Activated T-cell treated with anti-CD3 and anti-CD28 coated beads, Interleukin-2, amount 50 U/mL, for 24 hours (primary cell): ENCODE data around the gene SDC1.

Experiments
- DNase-seq: peaks from one replicate; pipeline ENCODE4 v3.0.0-alpha.2; 2020
- H3K27ac Mint-ChIP-seq: 2 replicates; pipeline ENCODE4 v1.8.0; 2020; ENCODE audit warnings: mild to moderate bottlenecking, mixed read lengths
- H3K27me3 Mint-ChIP-seq: 2 replicates; pipeline ENCODE4 v1.8.0; 2020; ENCODE audit warnings: mixed read lengths
- H3K36me3 Mint-ChIP-seq: 2 replicates; pipeline ENCODE4 v1.8.0; 2020; ENCODE audit warnings: low read depth, mixed read lengths
- H3K4me1 Mint-ChIP-seq: 2 replicates; pipeline ENCODE4 v1.8.0; 2020; ENCODE audit warnings: low read depth, mixed read lengths
- H3K4me3 Mint-ChIP-seq: 2 replicates; pipeline ENCODE4 v1.8.0; 2020; ENCODE audit warnings: mild to moderate bottlenecking, moderate library complexity, mixed read lengths
- H3K9me3 Mint-ChIP-seq: 2 replicates; pipeline ENCODE4 v1.8.0; 2020; ENCODE audit warnings: mixed read lengths

SDC1 gene

DNA sequence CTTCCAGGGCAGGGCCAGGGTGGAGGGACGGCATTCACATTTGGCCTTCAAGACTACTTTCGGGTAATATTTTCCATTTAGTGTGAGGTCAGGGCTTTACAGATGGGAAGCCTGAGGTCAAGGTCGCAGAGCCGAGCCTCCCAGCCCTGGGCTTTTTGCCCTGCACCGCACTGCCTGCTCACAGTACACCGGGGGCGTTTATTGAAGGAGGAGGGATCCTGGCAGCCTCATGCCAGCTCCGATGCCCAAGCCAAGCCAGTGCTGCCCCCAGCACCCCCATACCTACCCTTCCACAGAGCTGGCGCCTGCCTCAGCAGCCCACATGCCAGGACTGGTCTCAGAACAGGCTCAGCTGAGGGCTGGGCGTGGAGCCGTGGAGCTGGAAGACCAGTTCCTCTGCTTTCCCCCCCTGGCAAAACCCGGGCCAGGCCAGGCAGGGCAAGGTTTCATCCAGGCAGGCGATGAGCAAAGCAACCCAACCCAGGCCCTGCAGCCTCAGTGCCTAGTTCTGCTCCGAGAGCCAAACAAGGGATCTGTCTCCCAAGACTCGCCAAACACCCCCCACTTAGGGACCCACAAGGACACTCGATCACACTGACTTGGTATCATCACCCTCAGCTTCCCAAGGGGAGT lies 11.9 kb downstream of the SDC1 start:
- no peak for DNase-seq
- H3K27ac Mint-ChIP-seq = no peak overlapping the region
- no peaks in the 10 kb centered on the region for H3K4me1 Mint-ChIP-seq
- no peaks in the 10 kb centered on the region for H3K36me3 Mint-ChIP-seq
- no peak overlapping the region for H3K4me3 Mint-ChIP-seq
- peaks cover 3% of the 10 kb centered on the region for H3K27me3 Mint-ChIP-seq
- H3K9me3 Mint-ChIP-seq = no peaks in the 10 kb centered on the region

DNA sequence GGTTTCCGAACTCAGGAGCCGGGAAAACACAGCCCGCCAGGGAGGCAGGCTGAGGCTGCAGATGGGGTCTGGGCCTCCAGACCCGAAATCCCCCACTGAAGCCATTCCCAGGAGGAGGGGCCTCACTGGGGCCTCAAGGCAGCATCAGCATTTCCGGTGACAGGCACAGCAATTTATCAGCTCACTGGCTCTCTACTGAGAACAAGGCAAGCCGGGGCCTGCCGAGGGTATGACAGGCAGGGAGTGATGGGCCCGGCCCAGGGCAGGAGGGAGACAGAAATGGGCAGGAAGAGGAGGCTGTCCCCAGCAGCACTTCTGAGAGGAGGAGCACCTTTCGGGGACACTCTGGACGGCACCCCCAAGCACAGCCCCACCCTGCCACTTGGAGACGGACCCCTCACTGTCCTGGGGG lies 12.5 kb downstream of the SDC1 start:
- Mint-ChIP-seq H3K27me3 (no peaks in the 10 kb centered on the region), H3K36me3 (no peaks in the 10 kb centered on the region), H3K4me1 (no peaks in the 10 kb centered on the region), H3K4me3 (no peak overlapping the region), H3K9me3 (no peaks in the 10 kb centered on the region), H3K27ac (no peak overlapping the region)
- DNase-seq = no peak

GRCh38 chr2:20211860-20212458 lies 13.0 kb downstream of the SDC1 start:
- H3K4me1 Mint-ChIP-seq = no peaks in the 10 kb centered on the region
- no peak for DNase-seq
- H3K9me3 Mint-ChIP-seq = no peaks in the 10 kb centered on the region
- no peak overlapping the region for H3K4me3 Mint-ChIP-seq
- no peak overlapping the region for H3K27ac Mint-ChIP-seq
- no peaks in the 10 kb centered on the region for H3K27me3 Mint-ChIP-seq
- no peaks in the 10 kb centered on the region for H3K36me3 Mint-ChIP-seq

GRCh38 chr2:20211420-20211819 lies 13.5 kb downstream of the SDC1 start:
- DNase-seq = no peak
- no peaks in the 10 kb centered on the region for H3K4me1 Mint-ChIP-seq
- H3K9me3 Mint-ChIP-seq = no peaks in the 10 kb centered on the region
- no peak overlapping the region for H3K4me3 Mint-ChIP-seq
- no peaks in the 10 kb centered on the region for H3K36me3 Mint-ChIP-seq
- H3K27ac Mint-ChIP-seq = no peak overlapping the region
- H3K27me3 Mint-ChIP-seq = no peaks in the 10 kb centered on the region

- no peaks in the 10 kb centered on the region for H3K27me3 Mint-ChIP-seq
- no peak overlapping the region for H3K4me3 Mint-ChIP-seq
- no peak overlapping the region for H3K27ac Mint-ChIP-seq
- H3K4me1 Mint-ChIP-seq = no peaks in the 10 kb centered on the region
- DNase-seq = no peak
- H3K9me3 Mint-ChIP-seq = no peaks in the 10 kb centered on the region
- no peaks in the 10 kb centered on the region for H3K36me3 Mint-ChIP-seq
Observed at GRCh38 chr2:20210462-20210861, 14.5 kb downstream of the SDC1 start.

DNA sequence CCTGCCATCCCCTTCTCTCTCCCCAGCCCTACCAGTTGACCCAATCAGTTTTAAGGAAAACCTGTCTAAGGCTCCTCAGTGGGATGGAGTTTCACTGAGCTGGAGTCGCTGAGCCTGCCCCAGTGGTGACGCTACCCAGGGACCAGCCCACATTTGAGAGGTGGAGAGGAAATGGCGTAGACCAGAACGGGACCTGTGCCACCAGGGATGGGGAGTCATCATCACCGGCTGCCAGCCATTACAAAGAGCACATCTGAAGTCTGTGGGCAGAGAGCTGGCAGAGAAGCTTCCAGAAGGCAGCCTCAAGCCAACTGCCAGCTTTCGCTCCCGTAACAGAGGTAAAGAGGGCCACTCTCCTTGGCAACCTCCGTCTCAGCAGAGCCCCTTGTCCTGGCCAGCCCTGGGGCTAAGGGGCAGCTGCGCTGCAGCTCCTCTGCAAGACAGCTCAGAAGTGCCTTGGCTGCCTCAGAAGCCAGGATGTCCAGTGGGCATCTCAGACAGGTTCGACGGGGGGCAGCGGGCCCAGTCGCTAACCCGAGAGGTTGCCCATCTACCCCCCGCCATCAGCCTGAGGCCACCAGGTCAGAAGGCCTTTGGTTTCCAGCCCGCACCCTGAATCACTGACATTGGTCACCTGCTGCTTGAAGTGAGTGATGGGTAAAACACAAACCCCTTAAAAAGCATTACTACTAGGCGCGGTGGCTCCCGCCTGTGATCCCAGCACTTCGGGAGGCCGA lies 15.4 kb downstream of the SDC1 start:
- H3K36me3 Mint-ChIP-seq = no peaks in the 10 kb centered on the region
- H3K4me3 Mint-ChIP-seq = no peak overlapping the region
- no peaks in the 10 kb centered on the region for H3K9me3 Mint-ChIP-seq
- no peak for DNase-seq
- H3K27ac Mint-ChIP-seq = no peak overlapping the region
- no peaks in the 10 kb centered on the region for H3K27me3 Mint-ChIP-seq
- H3K4me1 Mint-ChIP-seq = no peaks in the 10 kb centered on the region

DNA sequence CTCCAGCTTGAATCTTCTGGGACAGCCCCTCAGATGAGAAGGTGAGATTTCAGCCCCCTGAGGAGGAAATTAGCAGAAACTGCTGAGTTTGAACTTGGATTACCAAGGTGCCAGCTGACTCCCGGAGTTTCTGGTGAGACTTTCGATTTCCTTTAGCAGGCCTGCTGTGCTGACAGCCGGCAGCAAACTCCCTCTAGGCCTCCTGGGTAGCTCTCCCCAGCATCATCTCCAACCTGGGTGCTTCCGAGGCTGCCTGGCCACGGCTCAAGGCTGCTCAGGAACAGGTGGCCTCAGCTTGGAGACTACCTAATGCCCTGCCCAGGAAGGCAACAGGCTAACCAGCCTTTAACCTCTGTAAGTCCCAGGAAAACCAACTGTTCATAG lies 16.5 kb downstream of the SDC1 start:
- Mint-ChIP-seq H3K27me3 (no peaks in the 10 kb centered on the region), H3K27ac (no peak overlapping the region), H3K4me1 (no peaks in the 10 kb centered on the region), H3K9me3 (no peaks in the 10 kb centered on the region), H3K4me3 (no peak overlapping the region), H3K36me3 (no peaks in the 10 kb centered on the region)
- no peak for DNase-seq

- no peaks in the 10 kb centered on the region for H3K4me1 Mint-ChIP-seq
- no peak overlapping the region for H3K27ac Mint-ChIP-seq
- H3K27me3 Mint-ChIP-seq = no peaks in the 10 kb centered on the region
- no peak for DNase-seq
- no peaks in the 10 kb centered on the region for H3K9me3 Mint-ChIP-seq
- no peaks in the 10 kb centered on the region for H3K36me3 Mint-ChIP-seq
- no peak overlapping the region for H3K4me3 Mint-ChIP-seq
Observed at GRCh38 chr2:20207051-20207450, 17.9 kb downstream of the SDC1 start.

DNA sequence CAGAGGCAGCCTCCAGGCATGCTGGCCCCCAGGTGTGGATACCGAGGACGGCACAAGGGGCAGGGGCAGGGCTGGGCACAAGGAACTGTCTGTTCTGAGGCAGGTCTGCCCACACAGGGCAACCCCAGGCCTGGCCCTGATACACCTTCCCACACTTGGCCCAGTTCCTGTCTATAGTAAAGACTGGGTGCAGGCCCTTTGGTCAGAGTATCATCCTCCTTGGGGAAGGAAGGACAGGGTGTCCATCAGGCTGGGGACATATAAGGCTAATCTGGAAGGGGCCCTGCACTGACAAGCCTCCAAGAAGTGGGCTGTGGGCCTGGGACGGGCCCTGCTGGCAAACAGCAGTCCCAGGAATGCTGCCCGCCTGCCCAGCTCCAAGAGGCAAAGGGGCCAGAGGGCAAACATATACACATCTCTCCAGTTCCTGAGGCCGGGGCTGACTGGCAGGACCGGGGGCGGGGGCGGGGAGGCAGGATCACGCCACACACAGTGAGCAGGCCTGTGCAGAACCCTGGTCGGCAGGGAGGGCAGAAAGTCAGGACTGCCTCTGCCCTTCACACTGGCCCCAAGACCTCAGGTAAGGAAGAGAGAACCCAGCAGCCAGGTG lies 18.9 kb downstream of the SDC1 start:
- Mint-ChIP-seq H3K27me3 (no peaks in the 10 kb centered on the region), H3K36me3 (no peaks in the 10 kb centered on the region), H3K27ac (no peak overlapping the region), H3K4me3 (no peak overlapping the region), H3K9me3 (no peaks in the 10 kb centered on the region), H3K4me1 (no peaks in the 10 kb centered on the region)
- DNase-seq = no peak

DNA sequence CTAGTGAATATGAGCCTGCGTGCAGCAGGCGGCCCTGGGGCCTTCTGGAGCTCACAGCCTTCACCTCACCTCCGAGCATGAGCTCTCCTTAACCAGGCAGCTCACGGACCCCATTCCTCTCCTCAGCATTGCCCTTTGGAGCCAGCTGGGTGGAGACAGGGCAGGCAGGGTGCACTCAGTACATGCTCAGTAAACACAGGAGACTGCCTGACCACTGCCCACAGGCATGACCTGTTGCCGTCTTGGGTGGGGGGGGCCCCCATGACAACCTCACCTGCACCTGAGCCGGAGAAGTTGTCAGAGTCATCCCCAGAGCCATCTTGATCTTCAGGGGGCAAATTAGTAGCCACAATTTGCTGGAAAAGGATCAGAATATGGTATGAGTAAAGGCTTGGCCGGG lies 19.9 kb downstream of the SDC1 start:
- no peak for DNase-seq

DNA sequence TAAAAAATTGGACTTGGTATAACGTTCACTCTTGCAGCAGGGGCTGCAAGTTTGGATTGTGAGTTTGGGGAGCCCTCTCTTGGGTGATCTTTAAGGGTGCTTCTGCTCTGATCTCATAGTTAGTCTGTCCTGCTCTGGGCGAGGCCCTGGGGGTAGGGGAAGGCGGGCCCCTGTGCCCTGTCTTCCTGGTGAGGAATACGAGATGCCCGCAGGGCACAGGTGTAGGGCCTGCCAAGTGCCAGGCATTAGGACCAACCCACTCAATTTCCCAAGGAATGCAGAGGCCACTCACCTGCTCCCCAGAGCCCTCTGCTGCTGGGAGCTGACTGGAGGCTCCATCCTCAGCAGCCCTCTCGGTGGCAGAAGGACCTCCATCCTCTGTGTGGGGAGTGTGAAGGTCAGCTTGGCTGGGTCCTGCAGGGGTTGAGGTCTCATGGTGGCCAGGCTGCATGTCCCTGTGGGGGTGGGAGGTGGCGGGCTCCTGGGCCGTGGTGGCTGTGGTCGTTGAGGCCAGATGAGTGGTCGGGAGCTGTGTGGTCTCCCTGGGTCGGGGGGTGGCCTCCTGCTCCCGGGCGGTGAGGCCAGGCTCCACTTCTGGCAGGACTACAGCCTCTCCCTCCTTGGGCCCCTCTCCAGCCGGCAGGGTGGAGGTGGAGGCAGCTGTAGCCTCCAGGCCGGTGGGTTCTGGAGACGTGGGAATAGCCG lies 21.3 kb downstream of the SDC1 start:
- no peak overlapping the region for H3K4me3 Mint-ChIP-seq
- H3K4me1 Mint-ChIP-seq = no peaks in the 10 kb centered on the region
- H3K9me3 Mint-ChIP-seq = no peaks in the 10 kb centered on the region
- H3K27ac Mint-ChIP-seq = no peak overlapping the region
- DNase-seq = no peak
- no peaks in the 10 kb centered on the region for H3K36me3 Mint-ChIP-seq
- no peaks in the 10 kb centered on the region for H3K27me3 Mint-ChIP-seq

More for the DNA sequence above, 19.9 kb downstream of the SDC1 start:
- H3K4me3 Mint-ChIP-seq = no peak overlapping the region
- H3K4me1 Mint-ChIP-seq = no peaks in the 10 kb centered on the region
- H3K9me3 Mint-ChIP-seq = no peaks in the 10 kb centered on the region
- no peaks in the 10 kb centered on the region for H3K36me3 Mint-ChIP-seq
- H3K27ac Mint-ChIP-seq = no peak overlapping the region
- H3K27me3 Mint-ChIP-seq = no peaks in the 10 kb centered on the region

- Mint-ChIP-seq H3K27ac (no peak overlapping the region), H3K27me3 (no peaks in the 10 kb centered on the region), H3K36me3 (no peaks in the 10 kb centered on the region), H3K4me3 (no peak overlapping the region), H3K4me1 (no peaks in the 10 kb centered on the region), H3K9me3 (no peaks in the 10 kb centered on the region)
- no peak for DNase-seq
Observed at GRCh38 chr2:20203072-20203471, 21.9 kb downstream of the SDC1 start.

DNA sequence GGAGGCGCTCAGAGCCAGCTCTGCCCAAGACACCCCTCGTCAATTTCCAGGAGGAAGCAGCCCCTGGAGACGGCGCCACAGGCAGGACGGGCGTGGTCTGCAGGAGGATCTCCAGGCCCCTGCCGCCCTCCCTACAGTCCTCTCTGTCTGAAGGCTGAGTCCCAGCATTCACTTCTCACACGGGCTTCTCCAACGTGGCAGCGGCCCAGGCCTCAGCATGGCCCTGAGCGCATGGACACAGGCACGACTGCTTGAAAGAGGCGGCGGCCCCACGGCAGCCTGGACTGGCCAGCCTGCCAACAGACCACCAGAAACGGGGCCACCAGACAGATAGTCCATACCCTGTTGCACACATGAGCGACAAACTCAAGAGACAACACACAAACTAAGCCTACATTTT lies 23.3 kb downstream of the SDC1 start:
- Mint-ChIP-seq H3K27ac (no peak overlapping the region), H3K4me3 (no peak overlapping the region), H3K27me3 (no peaks in the 10 kb centered on the region), H3K4me1 (no peaks in the 10 kb centered on the region), H3K9me3 (no peaks in the 10 kb centered on the region), H3K36me3 (no peaks in the 10 kb centered on the region)
- DNase-seq = no peak

DNA sequence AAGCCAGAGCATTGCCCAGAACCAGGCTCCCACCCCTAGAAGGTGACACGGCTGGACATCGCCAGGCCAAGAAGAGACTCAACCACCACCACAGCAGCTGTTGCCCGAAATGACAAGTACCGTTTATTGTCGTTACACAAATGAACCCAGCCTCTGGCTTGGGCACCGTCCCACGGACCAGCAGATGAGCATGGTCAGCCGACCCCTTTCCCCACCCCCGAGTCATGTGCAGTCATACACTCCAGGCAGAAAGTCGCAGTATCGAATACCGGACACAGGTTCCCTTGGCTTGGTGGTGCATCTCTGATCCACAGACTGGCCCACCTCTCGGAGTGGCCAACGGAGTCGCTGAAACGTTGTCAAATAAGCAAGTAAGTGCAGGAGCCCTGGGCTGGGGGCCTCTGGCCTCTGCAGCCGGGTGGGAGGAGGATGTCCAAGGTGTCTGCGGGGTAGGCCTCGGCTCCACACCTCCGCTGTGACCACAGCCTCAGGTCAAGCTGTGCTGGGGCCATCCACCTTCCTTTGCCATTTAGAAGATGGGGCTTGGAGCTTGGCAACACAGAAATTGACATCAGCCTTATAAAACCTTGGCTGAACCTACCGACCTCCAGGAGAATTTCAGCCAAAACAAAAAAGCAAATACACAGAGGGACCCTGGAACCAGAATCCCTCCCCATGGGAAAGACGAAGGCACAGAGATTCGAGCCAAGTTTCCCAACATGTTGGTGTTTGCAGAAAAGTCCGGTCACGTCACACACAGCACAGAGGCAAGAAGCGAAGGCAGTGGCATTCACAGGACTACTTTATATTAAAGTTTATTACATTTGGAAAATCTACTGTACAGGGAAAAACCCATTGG lies 24.0 kb downstream of the SDC1 start:
- no peak for DNase-seq
- H3K4me1 Mint-ChIP-seq = no peaks in the 10 kb centered on the region
- no peak overlapping the region for H3K27ac Mint-ChIP-seq

More for the DNA sequence above, 24.0 kb downstream of the SDC1 start:
- Mint-ChIP-seq H3K4me3 (no peak overlapping the region), H3K9me3 (no peaks in the 10 kb centered on the region), H3K27me3 (no peaks in the 10 kb centered on the region), H3K36me3 (no peaks in the 10 kb centered on the region)
